Urothelium cell line (cell line): ENCODE measurements around the gene IFNL1.
A peak's percentile ranks its signal among the peaks of the same experiment; 100 is the strongest.
"Not testable (repeated sequence)": the region's sequence is repeated elsewhere in the genome, so short reads cannot be mapped to it uniquely, and the experiment has no call there.

Source experiments
- DNase-seq: peaks from one replicate; pipeline ENCODE4 v3.0.0; 2011; ENCODE audit warnings: low spot score, mixed read lengths
- FAIRE-seq: peaks from 2 replicates; lab custom pipeline; 2011; peaks lifted over from hg19 to GRCh38; lab: Jason Lieb, UNC

IFNL1 gene

DNA sequence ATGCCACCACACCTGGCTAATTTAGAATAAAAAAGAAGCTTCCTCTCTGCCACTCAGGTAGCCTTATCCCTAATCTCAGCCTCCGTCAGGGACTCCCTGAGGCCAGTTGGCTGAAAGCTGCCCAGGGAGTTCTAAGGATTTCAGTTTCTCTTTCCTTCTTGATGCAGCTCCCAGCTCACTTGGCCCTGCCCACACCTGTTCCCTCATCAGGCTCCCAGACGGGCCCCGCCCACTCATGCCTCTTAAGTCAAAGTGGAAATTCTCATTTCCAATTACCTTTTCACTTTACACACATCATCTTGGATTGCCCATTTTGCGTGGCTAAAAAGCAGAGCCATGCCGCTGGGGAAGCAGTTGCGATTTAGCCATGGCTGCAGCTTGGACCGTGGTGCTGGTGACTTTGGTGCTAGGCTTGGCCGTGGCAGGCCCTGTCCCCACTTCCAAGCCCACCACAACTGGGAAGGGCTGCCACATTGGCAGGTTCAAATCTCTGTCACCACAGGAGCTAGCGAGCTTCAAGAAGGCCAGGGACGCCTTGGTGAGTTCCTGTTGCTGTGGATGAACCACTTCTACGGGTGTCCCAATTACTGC is at the start of gene IFNL1:
Gene IFNL1 (plus strand): TSS at position 353 of the 591 bp plus-strand sequence. CDS start 15 bp downstream, at position 368.
- DNase-seq (no peak), FAIRE-seq (no peak)

DNA sequence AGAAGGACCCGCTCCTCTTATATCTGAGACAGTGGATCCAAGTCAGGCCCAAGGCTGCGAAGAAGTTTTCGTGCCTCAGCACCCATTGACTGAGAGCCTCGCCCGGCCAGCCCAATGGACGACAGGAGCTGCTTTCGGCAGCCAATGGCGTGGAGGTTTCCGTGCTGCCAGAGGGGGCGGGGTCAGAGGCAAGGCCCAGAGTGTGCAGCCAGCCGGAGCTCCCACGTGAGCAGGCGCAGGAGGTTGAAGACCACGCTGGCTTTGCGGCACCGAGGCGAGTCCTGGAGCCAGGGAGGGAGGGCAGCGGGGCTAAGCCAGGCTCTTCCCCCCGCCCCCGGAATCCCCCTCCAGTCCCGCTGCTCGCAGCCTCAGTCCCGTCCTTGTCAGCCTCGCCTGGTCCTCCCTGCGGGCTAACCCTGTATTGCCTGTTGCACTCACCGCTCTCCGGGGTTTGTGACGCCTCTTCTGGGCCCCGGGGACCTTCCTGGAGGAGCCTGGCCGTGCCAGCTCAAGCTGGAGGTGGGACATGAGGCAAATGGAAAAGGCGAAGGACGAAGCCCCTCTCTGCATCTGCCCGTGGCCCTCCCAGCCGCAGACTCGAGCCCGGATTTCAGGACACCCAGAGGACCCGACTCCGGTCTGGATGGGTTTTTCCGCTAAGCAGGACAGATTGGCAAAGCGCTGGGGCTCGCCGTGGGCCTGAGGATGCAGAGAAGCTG is 49.1 kb upstream of the IFNL1 start:
- FAIRE-seq: no peak
- no peak for DNase-seq

DNA sequence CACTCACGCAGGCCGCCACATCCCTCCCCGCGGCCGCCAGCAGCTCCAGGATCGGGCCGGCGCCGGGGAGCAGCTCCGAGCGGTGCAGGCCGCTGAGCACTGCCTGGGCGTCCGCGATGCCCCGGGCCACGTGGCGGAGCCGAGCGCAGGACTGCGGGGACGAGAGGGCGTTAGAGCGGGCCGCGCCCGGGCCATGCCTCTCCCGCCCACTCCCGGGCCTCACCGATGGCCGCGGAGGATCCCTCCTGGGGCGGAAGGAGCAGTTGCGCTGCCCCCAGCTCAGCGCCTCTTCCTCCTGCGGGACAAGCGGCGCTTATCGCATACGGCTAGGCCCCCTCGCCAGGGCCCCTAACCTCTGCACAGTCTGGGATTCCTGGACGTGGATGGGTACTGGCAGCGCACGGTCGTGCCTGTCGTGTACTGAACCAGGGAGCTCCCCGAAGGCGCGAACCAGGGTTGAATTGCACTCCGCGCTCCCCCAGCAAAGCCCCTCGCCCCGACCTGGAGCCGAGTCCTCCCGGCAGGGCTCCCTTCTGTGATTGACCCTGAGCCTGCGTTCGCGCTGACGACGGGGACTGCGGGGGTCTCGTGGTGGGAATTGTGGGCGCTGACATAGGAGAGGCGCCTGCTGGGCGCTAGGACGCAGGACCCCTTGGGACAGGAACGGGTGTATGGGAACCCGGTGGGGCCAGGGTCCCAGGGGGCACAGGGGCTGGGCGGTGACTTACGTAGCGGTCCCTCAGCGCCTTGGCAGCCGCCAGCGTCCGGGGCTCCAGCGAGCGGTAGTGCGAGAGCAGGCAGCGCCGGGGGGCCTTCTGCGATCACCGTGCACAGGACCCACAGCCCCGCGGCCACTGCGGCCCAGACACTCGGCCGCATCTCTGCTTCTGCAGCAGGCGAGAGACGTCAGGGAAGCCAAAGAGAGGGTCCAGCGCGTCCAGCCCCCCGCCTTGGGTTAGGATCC is 48.2 kb upstream of the IFNL1 start:
- FAIRE-seq (no peak), DNase-seq (no peak)

DNA sequence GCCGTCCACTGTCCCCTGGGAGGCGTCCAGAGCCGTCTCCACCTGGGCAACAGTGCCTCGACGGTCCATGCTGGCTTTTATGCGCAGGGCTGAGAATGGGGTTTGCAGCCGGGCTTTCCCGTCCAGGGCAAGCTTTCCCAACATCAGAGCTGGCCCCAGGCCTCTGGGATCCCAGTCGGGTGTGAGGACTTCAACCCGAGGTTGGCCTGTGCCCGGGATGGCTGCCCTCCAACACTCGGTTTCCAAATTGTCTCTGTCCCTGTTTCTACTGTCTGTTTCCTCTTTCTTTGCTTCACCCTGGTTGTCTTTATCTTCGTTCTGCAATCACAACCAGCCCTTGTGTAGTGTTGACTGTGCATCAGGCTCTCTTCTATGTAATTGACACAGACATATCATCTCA is 47.4 kb upstream of the IFNL1 start, which contains the start of gene IFNL4:
Gene IFNL4 (minus strand): TSS at position 51 of the 400 bp plus-strand sequence.
- no peak for FAIRE-seq
- DNase-seq: no peak

DNA sequence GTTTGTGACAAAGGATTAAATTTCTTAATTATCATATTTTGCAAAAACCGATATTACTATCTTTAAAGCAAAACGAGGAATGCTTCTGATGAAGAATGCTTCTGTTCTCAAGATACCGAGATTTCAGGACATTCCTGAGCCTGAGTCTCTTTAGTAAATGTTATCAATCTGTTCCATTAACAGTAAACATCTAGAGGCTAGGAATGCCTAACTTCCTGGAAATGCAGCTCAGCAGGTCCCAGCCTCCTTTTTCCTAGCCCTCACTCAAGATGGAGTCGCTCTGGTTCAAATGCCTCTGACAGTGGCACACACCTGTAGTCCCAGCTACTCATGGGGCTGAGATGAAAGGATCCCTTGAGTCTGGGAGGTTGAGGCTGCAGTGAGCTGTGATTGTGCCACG is 45.1 kb upstream of the IFNL1 start:
- no peak for FAIRE-seq

DNA sequence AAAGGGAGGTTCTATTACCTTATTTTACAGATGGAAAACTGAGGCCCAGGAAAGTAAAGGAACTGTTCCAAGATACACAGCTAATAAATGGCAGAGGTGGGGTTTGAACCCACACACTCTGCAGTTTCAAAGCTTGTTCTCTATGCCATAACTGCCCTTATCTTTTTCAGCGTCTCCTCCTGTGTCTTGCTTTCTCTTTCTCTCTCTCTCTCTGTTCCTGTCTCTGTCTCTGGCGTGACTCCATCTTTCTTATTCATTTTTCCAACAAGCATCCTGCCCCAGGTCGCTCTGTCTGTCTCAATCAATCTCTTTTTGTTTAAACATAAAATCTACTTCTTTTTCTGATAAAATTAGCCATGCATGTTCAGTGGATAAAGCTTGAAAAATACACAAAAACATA is 44.4 kb upstream of the IFNL1 start:
- FAIRE-seq (no peak), DNase-seq (no peak)

More for the DNA sequence above, 45.1 kb upstream of the IFNL1 start:
- DNase-seq: no peak

DNA sequence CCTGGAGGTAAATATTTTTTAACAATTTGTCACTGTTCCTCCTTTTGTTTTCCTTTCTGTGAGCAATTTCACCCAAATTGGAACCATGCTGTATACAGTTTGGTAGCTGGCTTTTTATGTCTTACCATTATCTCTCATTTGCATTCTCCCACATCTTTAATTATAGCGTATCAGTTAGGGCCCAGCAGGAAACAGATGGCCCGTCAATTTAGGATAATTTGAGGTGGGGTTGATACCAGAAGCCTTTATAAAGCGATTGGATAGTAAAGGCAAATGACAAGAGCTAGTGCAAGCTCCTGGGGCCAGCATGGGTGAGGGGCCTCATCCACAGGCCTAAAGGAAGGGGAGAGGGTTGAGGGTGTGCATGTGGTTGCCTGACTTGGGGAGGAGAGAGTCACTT is 43.7 kb upstream of the IFNL1 start:
- DNase-seq (no peak), FAIRE-seq (no peak)

DNA sequence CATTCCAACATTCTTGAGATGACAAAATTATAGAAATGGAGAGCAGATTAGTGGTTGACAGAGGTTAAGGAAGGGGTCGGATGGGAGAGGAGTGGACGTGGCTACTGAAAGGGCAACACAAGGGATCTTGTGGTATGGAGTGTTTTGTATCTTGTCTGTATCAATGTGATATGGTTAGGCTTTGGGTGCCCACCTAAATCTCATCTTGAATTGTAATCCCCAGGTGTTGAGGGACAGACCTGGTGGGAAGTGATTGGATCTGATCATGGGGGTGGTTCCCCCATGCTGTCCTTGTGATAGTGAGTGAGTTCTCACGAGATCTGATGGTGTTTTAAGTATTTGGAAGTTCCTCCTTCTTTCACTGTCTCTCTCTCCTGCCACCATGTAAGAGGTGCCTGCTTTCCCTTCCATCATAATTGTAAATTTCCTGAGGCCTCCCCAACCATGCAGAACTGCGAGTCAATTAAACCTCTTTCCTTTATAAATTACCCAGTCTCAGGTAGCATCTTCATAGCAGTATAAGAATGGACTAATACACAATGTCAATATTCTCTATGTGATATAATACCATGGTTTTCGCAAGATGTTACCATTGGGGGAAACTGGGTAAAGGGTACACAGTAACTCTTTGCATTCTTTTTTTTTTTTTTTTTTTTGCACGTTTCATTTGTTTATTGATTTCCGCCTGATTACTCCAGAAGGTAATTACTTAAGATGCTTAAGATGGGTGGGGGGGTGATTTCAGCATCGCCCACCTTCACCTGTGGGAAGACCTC is 42.6 kb upstream of the IFNL1 start:
- FAIRE-seq: no peak
- DNase-seq: no peak

DNA sequence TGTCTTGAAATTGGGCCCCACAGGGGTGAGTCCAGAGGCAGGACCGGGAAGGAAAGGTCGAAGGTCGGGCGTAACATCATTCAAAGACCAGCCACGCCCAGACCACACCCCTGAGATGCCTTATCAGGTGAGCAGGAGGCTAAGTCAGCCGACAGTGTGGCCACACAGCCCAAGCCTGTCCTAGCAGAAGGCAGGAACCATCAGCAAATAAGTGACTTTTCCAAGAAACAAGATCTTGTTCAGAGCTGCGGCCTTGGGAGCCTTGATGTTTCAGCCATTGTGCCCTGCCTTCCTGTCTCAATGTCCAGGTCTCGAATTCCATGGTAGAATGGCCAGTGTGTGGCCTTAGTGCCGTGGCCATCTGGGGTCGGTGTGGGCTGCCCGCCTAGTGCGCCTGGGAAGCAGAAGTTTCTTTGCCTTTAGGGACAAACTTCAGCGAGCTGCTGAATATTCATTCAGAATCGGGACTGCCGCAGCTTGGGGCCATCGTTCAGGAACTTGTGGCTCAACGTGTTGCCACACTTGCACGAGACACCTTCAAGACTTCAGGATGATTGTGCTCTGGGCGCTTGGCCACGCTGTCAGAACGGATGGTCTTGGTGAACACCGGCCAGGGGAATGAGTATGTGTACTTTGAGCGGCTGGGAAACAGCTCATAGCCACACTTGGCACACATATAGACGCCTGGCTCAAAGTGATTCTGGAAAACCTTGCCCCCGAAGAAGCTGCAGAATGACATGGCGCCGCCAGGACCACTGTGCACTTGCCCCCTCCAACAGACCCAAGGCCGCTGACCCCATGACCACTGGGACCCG is 41.5 kb upstream of the IFNL1 start:
- DNase-seq: no peak
- no peak for FAIRE-seq

DNA sequence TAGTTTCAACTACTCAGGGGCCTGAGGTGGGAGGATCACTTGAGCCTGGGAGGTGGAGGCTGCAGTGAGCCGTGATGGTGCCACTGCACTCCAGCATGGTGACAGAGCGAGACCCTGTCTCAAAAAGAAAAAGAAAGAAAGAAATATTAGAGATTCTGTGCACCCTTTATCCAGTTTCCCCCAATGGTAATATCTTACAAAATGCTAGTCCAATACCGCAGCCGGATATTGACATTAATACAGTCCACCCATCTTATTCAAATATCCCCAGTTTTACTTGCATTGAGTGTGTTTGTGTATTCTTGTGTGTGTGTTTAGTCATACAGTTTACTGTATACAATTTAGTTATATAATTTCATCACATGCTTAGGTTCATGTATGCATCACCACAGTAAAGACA is 39.0 kb upstream of the IFNL1 start:
- DNase-seq (no peak), FAIRE-seq (no peak)

DNA sequence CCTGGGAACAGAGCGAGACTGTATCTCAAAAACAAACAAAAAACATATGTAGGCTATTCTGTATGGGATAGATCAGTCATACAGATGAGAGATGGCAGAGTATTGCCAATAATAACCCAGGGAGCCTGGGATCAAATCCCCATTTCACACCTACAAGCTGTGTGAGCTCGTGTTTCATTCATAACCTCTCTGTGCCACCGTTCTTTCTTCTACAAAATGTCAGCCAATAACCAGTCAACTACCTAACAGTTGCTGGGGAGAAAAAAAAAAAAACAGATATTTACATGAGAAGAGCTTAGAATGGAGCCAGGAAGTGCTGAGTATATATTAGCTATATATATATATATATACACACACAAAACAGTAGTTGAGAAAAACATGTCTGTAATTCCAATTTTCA is 34.5 kb upstream of the IFNL1 start:
- FAIRE-seq (no peak), DNase-seq (no peak)

DNA sequence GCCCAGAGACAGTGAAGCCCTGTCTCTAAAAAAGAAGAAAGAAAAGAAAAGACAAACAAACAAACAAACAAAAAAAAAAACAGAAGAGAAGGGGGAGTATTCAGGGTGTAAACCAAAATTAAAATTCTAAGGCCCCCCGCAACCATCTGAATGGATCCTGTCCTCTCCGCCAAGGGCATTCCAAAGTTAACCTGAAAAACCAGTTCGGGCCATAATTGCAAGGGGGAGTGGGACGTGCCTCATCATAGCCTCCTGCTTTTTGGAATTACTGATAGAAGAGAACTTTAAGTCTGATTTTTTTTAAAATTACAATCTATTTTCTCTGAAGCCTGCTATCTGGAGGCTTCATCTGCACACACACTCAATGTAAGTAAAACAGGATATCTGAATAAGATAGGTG is 33.7 kb upstream of the IFNL1 start:
- no peak for DNase-seq
- FAIRE-seq: no peak

DNA sequence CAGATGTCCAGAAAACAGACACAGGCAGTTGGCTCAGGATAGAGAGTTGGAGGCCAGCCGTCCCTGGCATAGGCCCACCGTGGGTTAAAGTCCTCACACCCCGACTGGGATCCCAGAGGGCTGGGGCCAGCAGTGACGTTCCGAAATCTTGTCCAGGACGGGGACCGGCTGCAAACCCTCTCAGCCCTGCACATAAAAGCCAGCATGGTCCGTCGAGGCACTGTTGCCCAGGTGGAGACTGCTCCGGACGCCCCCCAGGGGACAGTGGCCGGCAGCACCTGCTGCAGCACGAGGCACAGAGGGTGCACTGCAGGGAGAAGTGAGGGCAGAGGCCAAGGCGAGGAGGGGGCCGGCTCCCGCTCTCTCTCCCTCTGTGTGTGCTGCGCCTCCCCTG is 32.3 kb upstream of the IFNL1 start:
- FAIRE-seq (no peak), DNase-seq (no peak)

DNA sequence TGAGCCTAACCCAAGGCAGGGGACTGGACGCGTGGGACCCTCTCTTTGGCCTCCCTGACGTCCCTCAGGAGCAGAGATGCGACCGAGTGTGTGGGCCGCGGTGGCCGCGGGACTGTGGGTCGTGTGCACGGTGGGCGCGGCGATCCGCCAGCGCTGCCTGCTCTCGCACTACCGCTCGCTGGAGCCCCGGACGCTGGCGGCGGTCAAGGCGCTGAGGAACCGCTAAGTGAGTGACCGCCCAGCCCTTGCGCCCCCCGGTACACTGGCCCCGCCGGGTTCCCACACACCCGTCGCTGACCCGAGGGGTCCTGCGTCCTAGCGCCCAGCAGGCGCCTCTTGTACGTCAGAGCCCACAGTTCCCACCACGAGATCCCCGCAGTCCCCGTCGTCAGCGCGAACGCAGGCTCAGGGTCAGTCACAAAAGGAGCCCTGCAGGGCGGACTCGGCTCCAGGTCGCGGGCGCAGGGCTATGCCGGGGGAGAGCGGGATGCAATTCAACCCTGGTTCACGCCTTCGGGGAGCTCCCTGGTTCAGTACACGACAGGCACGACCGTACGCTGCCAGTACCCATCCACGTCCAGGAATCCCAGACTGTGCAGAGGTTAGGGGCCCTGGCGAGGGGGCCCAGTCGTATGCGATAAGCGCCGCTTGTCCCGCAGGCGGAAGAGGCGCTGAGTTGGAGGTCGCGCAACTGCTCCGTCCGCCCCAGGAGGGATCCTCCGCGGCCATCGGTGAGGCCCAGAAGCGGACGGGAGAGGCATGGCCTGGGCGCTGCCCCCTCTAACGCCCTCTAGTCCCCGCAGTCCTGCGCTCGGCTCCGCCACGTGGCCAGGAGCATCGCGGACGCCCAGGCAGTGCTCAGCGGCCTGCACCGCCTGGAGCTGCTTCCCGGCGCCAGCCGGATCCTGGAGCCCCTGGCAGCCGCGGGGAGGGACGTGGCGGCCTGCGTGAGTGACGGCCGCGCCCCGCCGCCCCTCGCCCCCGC is 31.6 kb upstream of the IFNL1 start:
- FAIRE-seq (no peak), DNase-seq (no peak)

DNA sequence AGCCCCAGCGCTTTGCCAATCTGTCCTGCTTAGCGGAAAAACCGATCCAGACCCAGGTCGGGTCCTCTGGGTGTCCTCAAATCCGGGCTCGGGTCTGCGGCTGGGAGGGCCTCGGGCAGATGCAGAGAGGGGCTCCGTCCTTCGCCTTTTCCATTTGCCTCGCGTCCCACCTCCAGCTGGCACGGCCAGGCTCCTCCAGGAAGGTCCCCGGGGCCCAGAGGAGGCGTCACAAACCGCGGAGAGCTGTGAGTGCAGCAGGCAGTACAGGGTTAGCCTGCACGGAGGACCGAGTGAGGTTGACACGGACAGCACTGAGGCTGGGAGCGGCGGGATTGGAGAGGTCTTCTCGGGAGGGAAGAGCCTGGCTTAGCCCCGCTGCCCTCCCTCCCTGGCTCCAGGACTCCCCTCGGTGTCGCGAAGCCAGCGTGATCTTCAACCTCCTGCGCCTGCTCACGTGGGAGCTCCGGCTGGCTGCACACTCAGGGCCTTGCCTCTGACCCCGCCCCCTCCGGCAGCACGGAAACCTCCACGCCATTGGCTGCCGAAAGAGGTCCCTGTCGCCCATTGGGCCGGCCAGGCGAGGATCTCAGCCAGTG is 30.8 kb upstream of the IFNL1 start:
- FAIRE-seq: no peak
- no peak for DNase-seq

DNA sequence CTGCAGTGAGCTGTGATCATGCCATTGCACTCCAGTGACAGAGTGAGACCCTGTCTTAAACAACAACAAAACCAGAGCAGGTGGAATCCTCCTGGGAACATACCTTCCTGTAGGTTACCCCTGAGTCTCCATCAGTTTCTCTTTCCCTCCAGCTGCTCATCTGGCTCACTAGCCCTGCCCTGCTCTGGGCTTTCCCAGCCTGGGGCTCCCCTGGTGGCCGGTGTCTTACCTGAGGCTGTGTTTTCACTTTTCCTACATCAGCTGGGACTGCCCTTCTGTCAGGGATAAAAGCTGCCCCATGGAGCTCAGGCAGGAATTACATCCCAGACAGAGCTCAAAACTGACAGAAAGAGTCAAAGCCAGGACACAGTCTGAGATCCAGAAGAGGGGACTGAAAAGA is 28.1 kb upstream of the IFNL1 start, which contains the start of gene IFNL2:
Gene IFNL2 (plus strand): TSS at position 312 of the 400 bp plus-strand sequence. CDS start 173 bp downstream, outside the sequence.
- DNase-seq: not testable (repeated sequence)
- peak; percentile 74 for FAIRE-seq

DNA sequence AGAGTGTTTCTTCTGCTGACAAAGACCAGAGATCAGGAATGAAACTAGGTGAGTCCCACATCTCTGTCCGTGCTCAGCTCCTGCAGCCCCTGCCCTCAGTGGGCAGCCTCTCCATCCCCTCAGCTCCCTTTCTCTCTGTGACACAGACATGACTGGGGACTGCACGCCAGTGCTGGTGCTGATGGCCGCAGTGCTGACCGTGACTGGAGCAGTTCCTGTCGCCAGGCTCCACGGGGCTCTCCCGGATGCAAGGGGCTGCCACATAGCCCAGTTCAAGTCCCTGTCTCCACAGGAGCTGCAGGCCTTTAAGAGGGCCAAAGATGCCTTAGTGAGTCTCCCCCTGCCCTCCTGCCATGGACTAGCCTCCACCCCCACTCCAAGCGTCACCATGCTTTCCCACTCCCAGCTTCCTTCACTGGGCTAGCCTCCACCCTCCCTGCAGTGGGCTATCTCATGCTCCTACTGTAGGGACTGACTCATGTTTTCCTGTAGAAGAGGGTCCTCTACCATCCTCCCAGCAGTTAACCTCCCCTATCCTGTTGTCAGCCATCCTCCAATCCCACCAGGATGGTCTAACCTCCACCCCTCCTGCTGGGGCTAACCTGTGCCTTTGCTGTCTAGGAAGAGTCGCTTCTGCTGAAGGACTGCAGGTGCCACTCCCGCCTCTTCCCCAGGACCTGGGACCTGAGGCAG is 27.5 kb upstream of the IFNL1 start:
- not testable (repeated sequence) for DNase-seq
- FAIRE-seq: peak; percentile 52

DNA sequence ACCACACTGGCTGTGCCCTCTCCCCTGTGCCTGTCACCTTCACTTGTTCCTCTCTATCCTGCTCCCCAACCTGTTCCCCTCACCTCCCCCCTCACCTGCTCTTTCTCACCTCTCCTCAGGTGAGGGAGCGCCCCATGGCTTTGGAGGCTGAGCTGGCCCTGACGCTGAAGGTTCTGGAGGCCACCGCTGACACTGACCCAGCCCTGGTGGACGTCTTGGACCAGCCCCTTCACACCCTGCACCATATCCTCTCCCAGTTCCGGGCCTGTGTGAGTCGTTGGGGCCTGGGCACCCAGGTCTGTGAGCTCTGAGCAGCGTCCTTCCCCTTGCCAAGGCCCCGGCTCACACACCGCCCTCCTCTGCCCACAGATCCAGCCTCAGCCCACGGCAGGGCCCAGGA is 26.8 kb upstream of the IFNL1 start:
- not testable (repeated sequence) for DNase-seq, FAIRE-seq
